OCI-LY3 (cell line): ENCODE measurements around the gene DYRK1A.

Experiments used
- CTCF ChIP-seq: fragments of 200-600, 300-600 bp; sonication (generic); IDR thresholded peaks from 2 replicates; pipeline ENCODE4 v1.5.1; 2014; ENCODE audit warnings: antibody characterized with exemption, low read length, low read depth
- EZH2phosphoT487 ChIP-seq: fragments of 200-600 bp; shearing (Covaris generic); IDR thresholded peaks from 2 replicates; pipeline ENCODE4 v1.6.1; 2018; ENCODE audit warnings: antibody characterized with exemption, mixed run types, low read depth

- TF ChIP-seq CTCF (no peak), EZH2phosphoT487 (no peak)
Observed at GRCh38 chr21:37449302-37449937, 82.8 kb downstream of the DYRK1A start.
